GM11168 (cell line): ENCODE measurements around the gene DVL2.

Experiments used
- in situ Hi-C: fragments of 300-500 bp; cut with MboI; formaldehyde crosslinking; loops from one replicate; pipeline ENCODE4 v1.12.0; 2022; ENCODE audit warnings: low sequenced_read_pairs; ENCODE audit not compliant: unreplicated experiment

Gene DVL2

DNA sequence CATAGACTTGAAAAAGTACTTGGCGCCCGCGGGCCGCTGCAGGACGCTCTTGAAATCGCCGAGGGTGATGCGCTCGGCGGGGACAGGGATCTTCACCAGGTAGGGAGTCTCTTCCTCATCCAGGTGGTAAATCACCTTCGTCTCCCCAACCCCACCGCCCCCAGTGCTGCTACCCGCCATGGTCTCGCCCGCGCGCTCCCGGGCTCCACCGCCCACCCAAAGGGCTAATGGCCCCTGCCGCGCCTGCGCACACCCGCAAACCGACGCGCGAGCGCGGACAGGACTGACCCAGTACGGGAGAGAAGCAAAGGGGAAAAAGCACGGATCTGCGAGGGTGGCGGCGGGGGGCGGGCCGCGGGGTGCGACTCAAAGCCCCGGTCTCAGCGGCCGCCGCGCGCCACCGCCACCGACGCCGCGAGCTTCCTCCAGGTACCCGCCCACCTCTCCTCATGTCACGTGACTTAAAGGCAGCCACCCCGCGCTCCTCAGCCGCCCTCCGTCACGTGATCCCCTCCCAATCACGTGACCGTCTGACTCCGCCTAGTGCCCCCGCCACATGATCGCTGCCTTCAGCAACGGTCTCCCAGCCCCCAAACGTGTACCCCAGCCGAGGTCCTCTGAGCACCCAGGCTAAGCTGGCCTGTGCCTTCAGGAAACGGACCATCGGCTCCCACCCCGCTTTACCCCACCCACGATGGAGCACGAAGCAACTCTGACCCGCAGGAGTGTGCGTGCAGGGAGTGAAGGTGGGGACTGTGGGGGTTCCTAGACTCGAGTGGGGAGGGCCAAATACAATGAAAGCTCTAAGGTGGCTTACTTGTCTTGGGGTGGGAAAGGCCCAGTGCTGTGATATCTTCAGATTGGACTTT is at the start of gene DVL2:
DVL2 (minus strand) TSS at position 435 of the 869 bp plus-strand sequence; CDS start at position 180, 255 bp downstream.
- in situ Hi-C loops, result no loop called here

DNA sequence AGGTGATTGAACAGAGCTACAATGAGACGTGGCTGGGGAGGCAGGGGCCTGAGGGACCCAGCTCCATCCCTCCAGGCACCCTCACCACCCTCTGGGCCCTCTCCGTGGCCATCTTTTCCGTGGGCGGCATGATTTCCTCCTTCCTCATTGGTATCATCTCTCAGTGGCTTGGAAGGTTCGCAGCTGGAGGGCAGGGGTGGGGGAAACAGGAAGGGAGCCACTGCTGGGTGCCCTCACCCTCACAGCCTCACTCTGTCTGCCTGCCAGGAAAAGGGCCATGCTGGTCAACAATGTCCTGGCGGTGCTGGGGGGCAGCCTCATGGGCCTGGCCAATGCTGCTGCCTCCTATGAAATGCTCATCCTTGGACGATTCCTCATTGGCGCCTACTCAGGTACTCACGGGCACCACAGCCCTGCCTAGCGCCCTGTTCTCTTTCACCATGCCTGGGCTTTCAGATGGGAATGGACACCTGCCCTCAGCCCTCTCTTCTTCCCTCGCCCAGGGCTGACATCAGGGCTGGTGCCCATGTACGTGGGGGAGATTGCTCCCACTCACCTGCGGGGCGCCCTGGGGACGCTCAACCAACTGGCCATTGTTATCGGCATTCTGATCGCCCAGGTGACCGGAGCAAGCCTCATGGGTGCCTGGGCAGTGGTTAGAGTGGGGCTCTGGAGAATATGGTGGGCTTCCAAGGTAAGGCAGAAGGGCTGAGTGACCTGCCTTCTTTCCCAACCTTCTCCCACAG is 49.3 kb upstream of the DVL2 start:
- in situ Hi-C loops, result no loop called here

DNA sequence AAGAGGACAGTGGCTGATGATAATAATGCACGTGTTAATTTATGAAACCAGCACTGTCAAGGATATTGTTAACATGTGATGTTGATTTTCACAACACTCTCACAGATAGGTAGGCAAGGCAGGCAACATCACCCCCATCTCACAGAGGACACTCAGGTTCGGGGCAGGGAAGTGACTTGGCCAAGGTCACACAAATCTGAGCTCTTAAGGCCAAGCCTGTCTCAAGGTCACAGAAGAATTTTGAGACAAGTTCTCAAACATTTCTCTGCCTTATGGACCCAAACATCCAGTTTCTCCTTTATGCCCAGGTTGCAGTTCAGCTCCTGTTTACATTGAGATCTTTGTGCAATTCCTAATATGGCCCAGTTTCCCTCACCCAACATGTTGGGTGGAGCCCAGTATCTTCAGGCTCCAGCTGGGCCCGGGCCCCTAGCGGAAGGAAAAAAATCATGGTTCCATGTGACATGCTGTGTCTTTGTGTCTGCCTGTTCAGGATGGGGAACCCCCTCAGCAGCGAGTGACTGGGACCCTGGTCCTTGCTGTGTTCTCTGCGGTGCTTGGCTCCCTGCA is 48.5 kb upstream of the DVL2 start:
- in situ Hi-C loops, result no loop called here

DNA sequence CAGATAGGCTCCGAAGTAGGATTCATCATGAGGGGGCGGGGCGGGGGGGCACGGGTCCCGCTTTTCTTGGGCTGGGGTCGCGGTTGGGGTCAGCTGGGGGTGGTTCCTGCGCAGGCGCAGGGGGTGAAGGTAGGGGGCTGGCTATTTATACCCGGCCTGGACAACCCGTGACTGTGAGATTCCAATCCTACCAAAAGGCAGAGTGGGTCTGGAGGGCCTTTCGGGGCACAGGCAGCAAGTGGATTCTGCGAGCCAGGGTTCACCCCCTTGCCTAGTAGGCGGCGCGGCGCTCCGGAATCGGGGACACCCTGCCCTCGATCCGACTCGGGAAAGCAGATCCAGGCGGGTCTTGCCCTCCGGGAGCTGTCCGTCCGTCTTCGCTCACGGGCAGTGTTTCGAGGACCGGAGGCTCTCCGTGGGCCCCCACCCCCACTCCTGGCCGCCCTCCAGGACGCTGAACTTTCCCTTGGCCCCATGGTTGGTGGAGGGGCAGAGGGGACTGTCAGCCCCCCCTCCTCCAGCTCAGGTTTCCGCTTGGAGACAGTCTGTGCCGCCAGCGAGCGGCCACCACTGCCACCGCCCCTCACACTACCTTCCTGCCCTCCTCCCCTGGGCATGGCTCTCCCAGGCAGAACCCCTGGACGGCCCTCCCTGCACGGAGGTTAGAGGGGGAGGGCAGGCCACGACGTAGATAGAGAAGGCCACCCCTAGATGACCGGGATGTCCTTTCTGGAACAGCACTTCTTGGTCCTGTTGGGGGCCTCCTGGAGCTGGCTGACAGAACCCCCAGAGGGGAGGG is 47.8 kb upstream of the DVL2 start:
- in situ Hi-C loops, result no loop called here

DNA sequence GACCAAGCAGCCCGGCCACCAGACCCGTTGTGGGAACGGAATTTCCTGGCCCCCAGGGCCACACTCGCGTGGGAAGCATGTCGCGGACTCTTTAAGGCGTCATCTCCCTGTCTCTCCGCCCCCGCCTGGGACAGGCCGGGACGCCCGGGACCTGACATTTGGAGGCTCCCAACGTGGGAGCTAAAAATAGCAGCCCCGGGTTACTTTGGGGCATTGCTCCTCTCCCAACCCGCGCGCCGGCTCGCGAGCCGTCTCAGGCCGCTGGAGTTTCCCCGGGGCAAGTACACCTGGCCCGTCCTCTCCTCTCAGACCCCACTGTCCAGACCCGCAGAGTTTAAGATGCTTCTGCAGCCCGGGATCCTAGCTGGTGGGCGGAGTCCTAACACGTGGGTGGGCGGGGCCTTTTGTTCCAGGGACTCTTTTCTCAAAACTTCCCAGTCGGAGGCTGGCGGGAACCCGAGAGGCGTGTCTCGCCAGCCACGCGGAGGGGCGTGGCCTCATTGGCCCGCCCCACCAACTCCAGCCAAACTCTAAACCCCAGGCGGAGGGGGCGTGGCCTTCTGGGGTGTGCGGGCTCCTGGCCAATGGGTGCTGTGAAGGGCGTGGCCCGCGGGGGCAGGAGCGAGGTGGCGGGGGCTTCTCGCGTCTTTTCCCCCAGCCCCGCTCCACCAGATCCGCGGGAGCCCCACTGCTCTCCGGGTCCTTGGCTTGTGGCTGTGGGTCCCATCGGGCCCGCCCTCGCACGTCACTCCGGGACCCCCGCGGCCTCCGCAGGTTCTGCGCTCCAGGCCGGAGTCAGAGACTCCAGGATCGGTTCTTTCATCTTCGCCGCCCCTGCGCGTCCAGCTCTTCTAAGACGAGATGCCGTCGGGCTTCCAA is 47.0 kb upstream of the DVL2 start, which contains the start of gene SLC2A4:
SLC2A4 (plus strand) TSS at position 645 of the 879 bp plus-strand sequence; CDS start at position 862, 217 bp downstream.
- in situ Hi-C loops, result no loop called here

DNA sequence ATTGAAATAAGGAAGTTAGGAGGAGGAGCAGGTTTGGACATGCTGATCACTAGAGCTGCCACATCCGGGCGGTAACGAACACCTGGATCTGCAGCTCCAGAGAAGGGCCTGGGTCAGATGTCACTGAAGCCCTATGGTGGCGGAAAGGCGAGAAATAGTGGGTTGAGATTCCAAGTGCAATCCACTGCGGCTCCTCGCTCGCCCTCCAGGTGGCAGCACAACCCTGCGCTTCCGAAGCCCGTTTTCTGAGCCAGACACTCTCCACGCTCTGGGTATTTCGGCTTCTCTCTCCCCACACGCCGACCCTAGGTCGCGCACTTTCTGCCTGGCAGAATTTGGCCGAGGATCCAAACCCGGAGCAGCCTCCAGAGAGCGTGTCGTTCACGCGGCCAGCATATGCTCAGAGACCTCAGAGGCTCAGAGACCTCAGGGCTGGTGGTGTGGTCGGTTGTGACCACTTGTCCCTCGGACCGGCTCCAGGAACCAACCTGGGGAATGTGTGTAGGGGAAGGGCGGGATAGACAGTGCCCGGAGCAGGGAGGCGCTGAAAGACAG is 46.3 kb upstream of the DVL2 start:
- in situ Hi-C loops, result no loop called here

DNA sequence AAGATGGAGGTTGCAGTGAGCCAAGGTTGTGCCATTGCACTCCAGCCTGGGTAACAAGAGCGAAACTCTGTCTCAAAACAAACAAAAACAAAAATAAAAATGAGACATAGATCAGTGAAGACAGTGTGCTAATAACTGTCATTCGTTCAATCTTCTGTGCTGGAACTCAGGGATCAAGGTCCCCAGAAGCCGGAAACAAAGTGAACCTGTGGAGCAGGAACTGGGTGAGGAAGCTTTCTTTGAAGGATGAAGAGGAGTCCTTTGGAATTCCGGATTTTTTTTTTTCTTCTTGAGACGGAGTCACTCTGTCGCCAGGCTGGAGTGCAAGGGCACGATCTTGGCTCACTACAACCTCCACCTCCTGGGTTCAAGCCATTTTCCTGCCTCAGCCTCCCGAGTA is 45.1 kb upstream of the DVL2 start:
- in situ Hi-C loops, result loop anchor here (10.0 kb wide), 1 partner anchor 155 kb away; the partner anchor contains the start of genes FGF11 and TMEM102

DNA sequence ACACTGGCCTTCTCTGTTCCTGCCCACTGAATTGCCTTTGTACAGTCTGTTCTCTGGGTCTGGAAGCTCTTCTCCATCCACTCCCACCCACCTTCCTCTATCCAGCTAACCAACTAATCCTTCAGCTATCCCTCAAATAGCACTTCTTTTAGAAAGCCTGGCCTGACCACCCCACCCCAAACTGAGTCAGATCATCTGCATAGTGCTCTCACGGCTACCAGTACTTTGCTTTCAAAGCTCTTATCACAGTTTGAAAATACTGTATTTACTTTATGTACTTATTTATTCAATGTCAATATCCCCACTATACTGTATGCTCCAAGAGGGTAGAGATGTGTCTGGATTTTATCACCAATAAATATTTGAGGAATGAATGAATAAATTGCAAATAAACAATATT is 32.5 kb upstream of the DVL2 start:
- in situ Hi-C loops, result no loop called here

DNA sequence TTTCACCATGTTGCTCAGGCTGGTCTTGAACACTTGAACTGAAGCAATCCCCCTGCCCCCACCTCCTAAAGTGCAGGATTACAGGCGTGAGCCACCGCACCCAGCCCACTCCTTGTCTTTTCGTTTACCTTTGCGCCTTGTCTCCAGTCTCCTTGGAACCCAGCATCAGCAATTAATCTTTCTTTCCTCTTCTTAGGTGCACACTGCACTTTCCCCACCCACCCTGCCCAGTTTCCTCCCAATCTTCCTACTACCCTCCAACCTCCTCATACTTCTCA is 29.4 kb upstream of the DVL2 start:
- in situ Hi-C loops, result no loop called here

DNA sequence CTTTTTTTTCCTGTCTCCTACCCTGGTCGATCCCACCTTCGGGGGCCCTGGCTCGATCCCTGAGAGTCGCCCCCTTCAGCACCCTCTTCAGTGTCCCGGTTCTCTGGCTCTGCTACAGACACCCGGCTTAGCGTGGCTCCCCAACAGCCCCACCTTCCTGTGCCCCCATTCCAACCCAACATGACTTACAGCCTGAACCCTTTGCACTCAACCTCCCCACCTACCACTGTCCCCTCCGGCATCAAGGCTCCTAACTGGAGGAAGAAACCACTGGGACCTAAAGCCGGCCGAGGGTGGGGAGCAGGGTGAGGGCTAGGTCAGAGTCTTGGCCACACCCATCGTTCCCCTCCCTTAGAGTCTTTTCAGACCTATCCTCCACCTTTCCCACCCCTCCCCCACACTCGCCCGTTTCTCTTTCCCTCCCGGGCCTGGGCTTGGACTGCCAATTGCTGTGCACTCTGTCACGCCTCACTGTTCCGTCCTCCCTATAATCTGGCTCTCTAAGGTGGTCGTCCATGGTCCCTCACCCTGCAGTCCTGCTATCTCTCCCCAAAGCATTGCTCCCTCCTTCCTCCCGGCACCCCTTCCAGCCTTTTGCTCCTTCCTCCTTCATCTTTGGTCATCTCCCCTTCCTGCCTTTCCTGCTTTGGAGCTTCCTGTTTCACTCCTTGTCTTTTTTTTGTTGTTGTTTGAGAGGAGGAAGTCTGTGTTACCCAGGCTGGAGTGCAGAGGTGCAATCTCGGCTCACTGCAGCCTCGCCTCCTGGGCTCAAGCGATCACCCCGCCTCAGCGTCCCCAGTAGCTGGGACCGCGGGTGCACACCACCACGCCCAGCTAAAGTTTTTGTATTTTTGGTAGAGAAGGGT is 28.9 kb upstream of the DVL2 start:
- in situ Hi-C loops, result no loop called here

DNA sequence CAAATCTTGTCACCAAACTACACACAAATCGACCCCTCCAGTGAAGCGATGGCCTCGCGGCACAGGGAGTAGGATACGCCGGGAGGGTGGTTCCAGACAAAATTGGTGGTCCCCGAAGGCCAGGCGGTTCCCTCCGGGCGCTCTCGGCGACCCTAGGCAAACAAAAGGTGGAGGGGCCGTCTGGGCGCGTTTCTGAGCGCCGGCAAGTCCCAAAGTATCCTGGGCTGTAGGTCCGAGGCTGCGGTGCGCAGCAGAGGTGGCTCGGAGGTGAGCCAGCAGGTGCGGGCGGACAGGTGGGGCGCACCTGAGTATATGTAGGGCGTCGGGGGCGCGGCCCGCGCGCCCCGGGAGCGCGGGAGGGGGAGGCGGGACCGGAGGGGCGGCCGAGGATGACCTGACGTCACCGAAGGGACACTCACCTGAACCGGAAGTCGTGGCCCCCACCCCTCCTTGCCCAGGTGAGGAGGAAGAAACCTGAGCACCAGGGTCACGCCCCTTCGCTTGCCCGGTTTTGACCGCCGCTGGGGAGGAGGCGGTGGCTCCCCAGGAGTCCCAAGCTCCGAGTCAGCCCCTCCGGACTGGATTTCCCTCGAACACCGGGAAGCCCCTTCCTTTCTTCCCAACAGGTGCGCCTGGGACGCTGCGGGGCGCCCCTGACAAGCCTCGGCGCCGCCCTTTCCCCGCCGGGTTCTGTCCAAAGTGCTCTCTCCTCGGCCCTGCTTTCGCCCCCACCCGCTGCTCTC is 28.0 kb upstream of the DVL2 start, which contains the start of gene CLDN7:
CLDN7 (minus strand) TSS at position 287 of the 743 bp plus-strand sequence. CDS start 435 bp downstream, outside the sequence.
- in situ Hi-C loops, result no loop called here

DNA sequence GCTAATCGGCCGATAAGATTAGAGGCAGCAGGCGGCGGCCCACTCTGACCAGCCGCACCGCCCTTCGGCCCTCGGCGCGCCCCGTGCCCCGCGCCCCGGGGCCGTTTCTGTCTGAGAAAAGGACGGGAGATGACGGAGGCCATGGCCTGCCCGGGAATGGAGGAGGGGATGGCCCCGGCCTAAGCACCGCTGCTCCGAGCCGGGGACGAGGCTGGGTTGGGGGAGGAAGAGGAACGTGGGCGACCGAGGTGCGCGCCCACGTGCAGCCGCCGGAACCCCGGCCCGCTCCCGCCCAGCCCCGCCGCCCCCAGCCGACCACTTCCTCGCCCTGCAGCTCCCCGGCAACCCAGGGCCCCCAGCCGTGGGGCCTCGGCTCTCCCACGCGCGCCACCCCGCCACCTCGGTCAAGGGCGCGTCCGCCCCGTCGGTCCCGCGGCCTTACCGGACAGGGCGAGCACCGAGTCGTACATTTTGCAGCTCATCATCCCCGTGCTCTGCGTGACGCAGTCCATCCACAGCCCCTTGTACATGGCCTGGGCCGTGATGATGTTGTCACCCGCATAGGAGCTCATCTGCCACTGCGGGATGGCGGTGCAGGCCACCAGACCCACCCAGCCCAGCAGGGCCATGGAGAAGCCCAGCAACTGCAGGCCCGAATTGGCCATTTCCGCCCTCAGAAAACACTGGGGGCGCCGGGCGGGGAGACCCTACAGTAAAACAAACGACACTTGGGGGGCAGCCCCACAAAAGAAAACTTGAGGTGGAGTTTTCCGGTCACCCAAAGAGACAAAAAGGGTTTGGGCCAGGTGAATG is 27.3 kb upstream of the DVL2 start:
- in situ Hi-C loops, result no loop called here

DNA sequence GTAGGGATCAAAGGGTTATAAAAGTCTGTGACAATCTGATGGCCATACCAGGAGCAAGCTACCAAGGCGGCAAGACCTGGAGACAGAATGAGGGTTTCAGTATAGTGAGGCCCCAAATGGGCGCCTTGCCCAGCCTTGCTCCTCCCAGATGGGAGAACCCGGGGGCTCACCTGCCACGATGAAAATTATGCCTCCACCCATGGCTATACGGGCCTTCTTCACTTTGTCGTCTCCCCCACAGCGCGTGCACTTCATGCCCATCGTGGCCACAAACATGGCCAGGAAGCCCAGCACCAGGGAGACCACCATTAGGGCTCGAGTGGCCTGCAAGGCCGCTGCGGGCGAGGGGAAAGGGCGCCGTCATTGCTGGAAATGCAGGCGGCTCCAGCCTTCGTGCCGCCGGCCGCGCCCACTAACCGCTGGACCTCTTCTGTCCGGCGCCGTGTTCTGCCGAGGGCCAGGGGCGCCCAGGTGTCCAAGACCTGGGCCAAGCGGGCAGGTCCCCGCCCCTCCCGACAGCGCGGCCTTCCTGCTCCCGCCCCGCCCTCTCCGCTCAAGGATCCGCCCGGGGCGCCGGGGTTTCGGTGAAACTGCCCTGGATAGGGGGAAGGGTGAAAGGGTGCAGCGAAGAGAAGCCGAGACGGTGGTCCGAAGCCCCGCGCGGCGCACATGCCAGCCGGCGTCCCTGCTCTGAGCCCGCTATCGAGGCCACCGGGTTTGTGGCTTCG is 26.5 kb upstream of the DVL2 start:
- in situ Hi-C loops, result no loop called here

DNA sequence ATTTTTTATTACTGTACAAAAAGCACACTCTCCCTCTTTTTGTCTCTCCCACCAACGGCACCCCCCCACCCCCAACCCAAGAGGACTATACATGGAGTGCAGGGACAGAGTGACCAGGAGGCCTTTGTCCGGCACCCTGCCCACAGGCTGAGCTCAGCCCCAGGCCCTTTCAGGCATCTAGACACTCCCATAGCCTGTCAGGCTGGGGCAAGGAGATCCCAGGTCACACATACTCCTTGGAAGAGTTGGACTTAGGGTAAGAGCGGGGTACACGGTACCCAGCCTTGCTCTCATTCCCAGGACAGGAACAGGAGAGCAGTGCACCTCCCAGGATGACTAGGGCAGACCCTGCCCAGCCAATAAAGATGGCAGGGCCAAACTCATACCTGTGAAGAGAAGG is 25.8 kb upstream of the DVL2 start:
- in situ Hi-C loops, result no loop called here

DNA sequence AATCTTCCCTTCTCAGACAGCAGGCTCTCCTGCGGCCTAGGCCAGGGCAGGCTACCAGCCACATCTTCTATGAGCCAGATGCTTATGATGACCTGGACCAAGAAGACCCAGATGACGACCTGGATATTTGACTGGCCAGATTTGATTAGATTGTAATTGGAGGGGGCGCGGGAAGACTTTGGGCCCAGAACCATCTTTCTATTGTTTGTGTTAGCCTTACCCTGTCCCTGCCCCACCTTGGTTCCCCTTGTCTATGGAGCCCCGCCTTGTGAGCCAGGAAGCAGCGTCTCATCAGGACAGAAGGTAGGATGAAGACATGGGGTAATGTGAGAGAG is 25.2 kb upstream of the DVL2 start:
- in situ Hi-C loops, result no loop called here
